Measurements from ENCODE around the gene TMEM267.
"Not testable (repeated sequence)": the region's sequence is repeated elsewhere in the genome, so short reads cannot be mapped to it uniquely, and the experiment has no call there.

TMEM267 gene

GRCh38 chr5:43402524-43403066, 81.1 kb downstream of the TMEM267 start:
- DNase-seq: not testable (repeated sequence)

- no peak for DNase-seq
These were observed 81.8 kb downstream of the TMEM267 start for GRCh38 chr5:43401827-43402226.

- DNase-seq: no peak
These were observed 83.6 kb downstream of the TMEM267 start for GRCh38 chr5:43400082-43400481.

GRCh38 chr5:43396762-43397304, 86.8 kb downstream of the TMEM267 start:
- DNase-seq: no peak
